IMR-90 (cell line): ENCODE results near the gene PDZD8.
A peak's percentile ranks its signal among the peaks of the same experiment; 100 is the strongest.

ENCODE experiments used
- POLR2A ChIP-seq: IDR thresholded peaks from 2 replicates; pipeline ENCODE4 v1.6.1; 2012; ENCODE audit warnings: mild to moderate bottlenecking, low read depth, low read length
- RAD21 ChIP-seq: IDR thresholded peaks from 2 replicates; pipeline ENCODE4 v1.6.1; 2012; ENCODE audit warnings: low read length, improper control_type of control experiment
- RFX5 ChIP-seq: IDR thresholded peaks from 2 replicates; pipeline ENCODE4 v1.8.0; 2012; ENCODE audit warnings: low read depth, mild to moderate bottlenecking, low read length, moderate library complexity
- TF ChIP-seq, protein P1 (sequence below): conservative IDR thresholded peaks from 2 replicates; pipeline ENCODE4 v1.5.1; 2012; ENCODE audit warnings: mild to moderate bottlenecking, low read depth, low read length, improper control_type of control experiment

DNA sequence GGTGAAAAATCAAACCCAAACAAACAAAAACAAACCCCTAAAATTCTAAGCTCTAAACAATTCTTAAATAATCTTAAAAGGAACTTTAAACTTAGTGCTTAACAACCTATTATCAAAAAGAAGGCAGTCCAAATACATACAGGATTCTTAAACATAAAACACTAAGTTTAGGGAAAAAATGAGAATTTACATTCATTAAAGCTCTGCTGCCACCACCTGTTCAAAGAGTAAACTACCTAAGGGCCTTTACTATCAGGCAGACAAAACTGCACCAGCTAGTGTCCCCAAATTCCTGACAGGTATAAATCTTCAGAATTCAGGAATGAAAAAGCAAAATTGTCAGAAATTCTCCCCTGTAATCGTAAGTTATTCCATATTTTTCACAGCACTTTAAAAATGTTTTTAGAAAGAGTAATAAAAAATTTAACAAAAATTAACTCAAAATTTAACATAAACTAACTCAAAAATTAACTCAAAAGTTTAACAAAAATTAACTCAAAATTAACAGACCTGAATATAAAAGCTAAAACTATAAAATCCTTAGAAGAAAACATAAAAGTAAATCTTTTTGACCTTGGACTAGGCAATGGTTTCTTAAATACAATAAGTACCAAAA, 55.1 kb downstream of the PDZD8 start:
- TF ChIP-seq POLR2A (no peak), RAD21 (peak; percentile 50), RFX5 (no peak)
- TF ChIP-seq, protein P1, sequence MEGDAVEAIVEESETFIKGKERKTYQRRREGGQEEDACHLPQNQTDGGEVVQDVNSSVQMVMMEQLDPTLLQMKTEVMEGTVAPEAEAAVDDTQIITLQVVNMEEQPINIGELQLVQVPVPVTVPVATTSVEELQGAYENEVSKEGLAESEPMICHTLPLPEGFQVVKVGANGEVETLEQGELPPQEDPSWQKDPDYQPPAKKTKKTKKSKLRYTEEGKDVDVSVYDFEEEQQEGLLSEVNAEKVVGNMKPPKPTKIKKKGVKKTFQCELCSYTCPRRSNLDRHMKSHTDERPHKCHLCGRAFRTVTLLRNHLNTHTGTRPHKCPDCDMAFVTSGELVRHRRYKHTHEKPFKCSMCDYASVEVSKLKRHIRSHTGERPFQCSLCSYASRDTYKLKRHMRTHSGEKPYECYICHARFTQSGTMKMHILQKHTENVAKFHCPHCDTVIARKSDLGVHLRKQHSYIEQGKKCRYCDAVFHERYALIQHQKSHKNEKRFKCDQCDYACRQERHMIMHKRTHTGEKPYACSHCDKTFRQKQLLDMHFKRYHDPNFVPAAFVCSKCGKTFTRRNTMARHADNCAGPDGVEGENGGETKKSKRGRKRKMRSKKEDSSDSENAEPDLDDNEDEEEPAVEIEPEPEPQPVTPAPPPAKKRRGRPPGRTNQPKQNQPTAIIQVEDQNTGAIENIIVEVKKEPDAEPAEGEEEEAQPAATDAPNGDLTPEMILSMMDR: peak; percentile 61
